Gastroesophageal sphincter (tissue), 4 donors: ENCODE results near the gene HIRA. TPM values are rescaled to one million over a fixed set of nuclear protein-coding genes. Genes with fewer than 3 reads are reported as not detected.
"Not testable (repeated sequence)": the region's sequence is repeated elsewhere in the genome, so short reads cannot be mapped to it uniquely, and the experiment has no call there.

Source experiments
- ATAC-seq: fragments of 150-250 bp; one replicate; pipeline ENCODE4 v1.9.1; 2016; ENCODE audit warnings: mild to moderate bottlenecking, moderate library complexity
- H3K27ac ChIP-seq, 4 donors: fragments of 200-600 bp; sonication (generic) in 3 of 4; 1 replicate in 3 of 4; 2 replicates in 1 of 4; pipeline ENCODE4 v1.5.1; 2016 to 2019
- H3K27me3 ChIP-seq: fragments of 200-600 bp; sonication (generic); one replicate; pipeline ENCODE4 v1.5.1; 2019
- H3K36me3 ChIP-seq, 2 donors: fragments of 200-600 bp; sonication (generic); one replicate each; pipeline ENCODE4 v1.5.1; 2019; ENCODE audit warnings: control low read depth in 1 of 2
- H3K4me1 ChIP-seq, 3 donors: fragments of 200-600 bp; sonication (generic); 1 replicate in 2 of 3; 2 replicates in 1 of 3; pipeline ENCODE4 v1.5.1; 2016 to 2019; ENCODE audit warnings: control low read depth in 2 of 3
- H3K4me3 ChIP-seq, 2 donors: fragments of 200-600 bp; sonication (generic); one replicate each; pipeline ENCODE4 v1.5.1; 2019; ENCODE audit warnings: mild to moderate bottlenecking in 1 of 2, moderate library complexity in 1 of 2
- H3K9me3 ChIP-seq, 3 donors: fragments of 200-600 bp; sonication (generic); one replicate each; pipeline ENCODE4 v1.5.1; 2017 to 2019; ENCODE audit warnings: control low read depth in 2 of 3
- CTCF ChIP-seq, 4 experiments: fragments of 200-600 bp in 2 of 4; fragments of 450-650 bp in 2 of 4; sonication (generic) in 1 of 4; IDR thresholded peaks; one replicate each; pipeline ENCODE4 v1.5.1; 2017 to 2019; ENCODE audit warnings: antibody characterized with exemption in 4 of 4, mild to moderate bottlenecking in 2 of 4, moderate library complexity in 2 of 4
- EP300 ChIP-seq: sonication (generic); formaldehyde crosslinking; IDR thresholded peaks from one replicate; pipeline ENCODE4 v1.6.1; 2017; ENCODE audit warnings: antibody characterized with exemption, mild to moderate bottlenecking
- POLR2A ChIP-seq, 2 donors: fragments of 450-650 bp; IDR thresholded peaks; one replicate each; pipeline ENCODE4 v1.6.1; 2017; ENCODE audit warnings: antibody characterized with exemption in 2 of 2, mild to moderate bottlenecking in 2 of 2, moderate library complexity in 1 of 2
- POLR2AphosphoS5 ChIP-seq: sonication (generic); formaldehyde crosslinking; IDR thresholded peaks from one replicate; pipeline ENCODE4 v1.6.1; 2017; ENCODE audit warnings: antibody characterized with exemption
- WGBS, 2 donors: methylation state at CpG; one replicate each; pipeline ENCODE4 v1.1.5; 2018; ENCODE audit warnings: low coverage in 1 of 2; 5-methylcytosine and 5-hydroxymethylcytosine counted together
- total RNA-seq, 4 donors: library from RNA; depleted of rRNA; stranded (reverse); fragments of >200 nt; gene quantifications; one replicate each; pipeline ENCODE4 v1.1.0, GENCODE V29; 2016

HIRA gene
- total RNA-seq, 4 donors from 2014 or later: 20.5 to 35.6 (median 26.0) TPM

GRCh38 chr22:19443544-19444211, 12.1 kb upstream of the HIRA start:
- Histone ChIP-seq H3K36me3 (peaks cover 0 to 36% of the 10 kb centered on the region in 2 donors), H3K27me3 (no peaks in the 10 kb centered on the region), H3K27ac (no peak overlapping the region), H3K4me3 (no peak overlapping the region), H3K9me3 (no peaks in the 10 kb centered on the region), H3K4me1 (peaks cover 0 to 32% (median 15%) of the 10 kb centered on the region in 3 donors)
- WGBS, 2 donors: 57 to 67% methylated on average over 1 of the region's 7 CpGs
- TF ChIP-seq POLR2A (IDR thresholded peaks at IDR 0.05) (no peak), CTCF (IDR thresholded peaks at IDR 0.05) (no peak), POLR2AphosphoS5 (no peak), EP300 (no peak)
- no peak for ATAC-seq

GRCh38 chr22:19442166-19442565, 10.6 kb upstream of the HIRA start:
- H3K4me3 ChIP-seq: no peak overlapping the region
- H3K4me1 ChIP-seq: peaks cover 0 to 23% (median 11%) of the 10 kb centered on the region in 3 donors
- TF ChIP-seq POLR2AphosphoS5 (no peak), CTCF (IDR thresholded peaks at IDR 0.05) (no peak), POLR2A (IDR thresholded peaks at IDR 0.05) (no peak), EP300 (no peak)
- no peak for ATAC-seq
- 88 to 90% methylated on average over 2 of the region's 2 CpGs for WGBS, 2 donors
- peaks cover 0 to 46% of the 10 kb centered on the region in 2 donors for H3K36me3 ChIP-seq
- H3K27ac ChIP-seq: no peak overlapping the region
- H3K27me3 ChIP-seq: no peaks in the 10 kb centered on the region
- H3K9me3 ChIP-seq: no peaks in the 10 kb centered on the region

- Histone ChIP-seq H3K9me3 (no peaks in the 10 kb centered on the region), H3K27ac (no peak overlapping the region), H3K27me3 (no peaks in the 10 kb centered on the region), H3K36me3 (peaks cover 0 to 62% of the 10 kb centered on the region in 2 donors), H3K4me1 (peaks cover 0 to 8% (median under 1%) of the 10 kb centered on the region in 3 donors), H3K4me3 (no peak overlapping the region)
- ATAC-seq: no peak
- TF ChIP-seq POLR2AphosphoS5 (no peak), POLR2A (IDR thresholded peaks at IDR 0.05) (no peak), CTCF (IDR thresholded peaks at IDR 0.05) (no peak), EP300 (no peak)
- WGBS, 2 donors: 78 to 84% methylated on average over 5 to 6 of the region's 8 CpGs
These were observed 9.1 kb upstream of the HIRA start for GRCh38 chr22:19440411-19441195.

- TF ChIP-seq CTCF (IDR thresholded peaks at IDR 0.05): no peak
- TF ChIP-seq POLR2A (IDR thresholded peaks at IDR 0.05): no peak
- TF ChIP-seq POLR2AphosphoS5: no peak
- no peak for TF ChIP-seq EP300
- H3K4me1 ChIP-seq: peaks cover 0 to 6% (median 2%) of the 10 kb centered on the region in 3 donors
- H3K27ac ChIP-seq: no peak overlapping the region
- H3K4me3 ChIP-seq: no peak overlapping the region
- no peak for ATAC-seq
- H3K9me3 ChIP-seq: no peaks in the 10 kb centered on the region
- no peaks in the 10 kb centered on the region for H3K27me3 ChIP-seq
- peaks cover 0 to 62% of the 10 kb centered on the region in 2 donors for H3K36me3 ChIP-seq
- WGBS, 2 donors: 78 to 81% methylated on average over 7 of the region's 7 CpGs
These were observed 6.8 kb upstream of the HIRA start for GRCh38 chr22:19438298-19438697.

- ATAC-seq, H3K27me3 ChIP-seq, H3K4me3 ChIP-seq, H3K27ac ChIP-seq, H3K9me3 ChIP-seq: not testable (repeated sequence)
- 70 to 91% methylated on average over 2 to 8 of the region's 9 CpGs for WGBS, 2 donors
- Histone ChIP-seq H3K4me1 (peaks cover 0 to 13% (median 8%) of the 10 kb centered on the region in 3 donors), H3K36me3 (peaks cover 0 to 46% of the 10 kb centered on the region in 2 donors)
These were observed 5.1 kb upstream of the HIRA start for GRCh38 chr22:19436444-19437161.
